Fibroblast of skin of scalp (primary cell): ENCODE measurements around the gene NEUROD6. TPM values are rescaled to one million over a fixed set of nuclear protein-coding genes. Genes with fewer than 3 reads are reported as not detected.

Experiments used
- DNase-seq: peaks from one replicate; pipeline ENCODE4 v3.0.0-alpha.2; 2013
- polyA plus RNA-seq, 2 experiments: library from polyadenylated mRNA; unstranded; fragments of 120-200 nt; gene quantifications; one replicate each; pipeline ENCODE4 v1.2.1, GENCODE V29; 2013; ENCODE audit not compliant: insufficient read length in 2 of 2

Gene NEUROD6
- polyA plus RNA-seq (2013, experiment 1 of 2; ENCODE audit: insufficient read length): not detected
- 0.09 TPM for polyA plus RNA-seq (2013, experiment 2 of 2; ENCODE audit: insufficient read length)

DNA sequence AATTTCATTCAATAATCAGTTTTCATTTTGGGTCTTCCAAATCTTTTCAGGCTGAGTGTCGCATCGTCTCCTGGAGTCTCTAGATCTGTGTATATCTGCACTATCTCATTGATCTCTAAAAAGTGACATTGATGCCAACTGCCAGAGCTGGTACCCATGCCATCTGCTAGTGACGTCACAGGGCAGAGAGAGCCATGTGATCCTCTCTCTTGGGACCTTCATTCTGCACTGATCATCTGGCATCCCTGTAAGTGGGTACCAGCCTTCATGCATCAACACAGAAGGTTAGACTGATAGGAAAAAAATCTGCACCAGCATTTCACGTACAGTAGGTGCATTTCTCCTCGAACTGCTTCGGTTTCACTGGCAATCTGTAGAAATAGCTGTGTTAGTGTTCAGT lies at the start of gene NEUROD6:
NEUROD6 (minus strand) TSS at position 124 of the 400 bp plus-strand sequence. CDS start 1,458 bp downstream, outside the sequence.
- DNase-seq: no peak

- DNase-seq: no peak
Observed at GRCh38 chr7:31384466-31384865, 43.9 kb upstream of the NEUROD6 start.

DNA sequence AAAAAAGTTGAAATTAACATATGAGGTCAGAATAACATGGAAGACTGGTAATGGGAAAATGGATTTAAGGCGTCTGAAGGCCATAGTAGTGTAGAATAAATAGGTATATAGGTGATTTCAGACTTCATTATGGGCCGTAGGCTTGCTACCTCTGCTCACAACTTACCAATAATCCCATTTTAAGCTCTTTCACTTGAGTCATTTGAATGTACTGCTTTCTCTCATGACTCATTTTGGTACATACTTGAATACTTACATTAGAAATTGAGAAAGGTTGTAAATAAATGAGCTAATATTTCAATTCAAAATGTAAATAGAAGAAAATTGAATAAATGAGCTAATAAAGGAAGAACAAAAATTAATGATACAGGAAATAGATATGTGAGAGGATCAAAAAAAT lies 42.2 kb upstream of the NEUROD6 start:
- DNase-seq: no peak

DNA sequence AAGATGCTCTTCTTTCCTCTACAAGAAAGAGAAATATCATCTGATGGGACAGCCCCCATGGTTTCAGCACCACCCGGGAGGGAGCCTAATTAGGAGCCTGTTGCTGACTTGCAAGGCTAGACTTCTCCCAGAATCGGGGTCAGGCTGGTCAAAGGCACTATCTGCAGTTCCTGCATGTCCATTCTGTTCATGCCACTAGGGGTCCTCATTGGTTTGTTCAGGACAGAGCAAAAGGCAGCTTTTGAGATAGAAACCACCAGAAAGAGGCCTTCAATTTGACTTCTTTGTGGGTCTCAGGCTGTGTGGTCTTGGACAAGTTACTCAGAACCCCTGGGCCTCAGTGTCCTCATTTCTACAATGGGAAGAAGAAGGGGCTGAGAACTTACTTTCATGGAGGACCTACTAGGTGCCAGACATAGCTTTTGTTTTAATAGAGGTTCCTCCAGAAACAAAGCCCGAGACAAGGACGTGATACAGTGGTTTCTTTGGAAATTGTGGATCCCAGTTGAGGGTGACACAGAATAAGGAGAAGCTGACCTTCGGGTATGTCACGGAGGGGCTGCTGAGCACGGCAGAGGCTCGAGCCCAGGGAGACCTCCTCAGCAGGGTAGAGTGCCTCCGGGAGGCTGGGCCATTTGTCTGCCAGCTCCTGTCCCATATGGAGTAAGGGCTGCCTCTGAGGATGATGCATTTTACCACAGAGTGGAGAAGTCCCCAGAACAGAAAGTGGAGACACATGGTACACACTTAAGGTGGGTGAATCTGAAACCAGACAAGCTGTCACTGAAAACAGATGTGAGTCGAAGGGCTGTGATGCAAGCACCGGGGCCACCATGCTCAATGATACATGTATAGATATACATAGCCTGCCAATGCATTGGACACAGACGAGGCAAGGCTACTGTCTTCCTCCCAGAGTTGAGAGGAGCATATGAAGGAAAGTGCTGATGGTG lies 33.1 kb upstream of the NEUROD6 start:
- peak; percentile 55 for DNase-seq

GRCh38 chr7:31372231-31372959 lies 31.9 kb upstream of the NEUROD6 start:
- DNase-seq: no peak

DNA sequence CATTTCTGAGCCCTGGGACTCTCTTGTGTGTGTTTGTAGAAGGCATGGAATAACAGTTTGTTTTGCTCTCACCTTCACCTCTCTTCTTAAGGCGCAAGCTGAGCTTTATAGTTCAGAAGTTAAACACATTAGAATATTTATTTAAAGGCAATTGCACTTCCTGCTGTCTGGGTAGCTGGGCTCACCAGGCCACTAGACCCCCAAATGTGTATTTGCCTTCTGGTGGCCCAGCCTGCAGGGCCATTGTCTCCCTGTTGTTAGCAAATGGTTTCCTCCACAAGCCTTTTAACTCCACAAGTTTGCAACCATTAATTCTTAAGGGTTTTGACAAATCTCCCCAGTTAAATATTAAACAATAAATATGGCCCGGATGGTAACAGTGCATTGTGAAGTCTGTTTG lies 31.1 kb upstream of the NEUROD6 start:
- DNase-seq: no peak

- no peak for DNase-seq
Observed at GRCh38 chr7:31370609-31371008, 30.1 kb upstream of the NEUROD6 start.

DNA sequence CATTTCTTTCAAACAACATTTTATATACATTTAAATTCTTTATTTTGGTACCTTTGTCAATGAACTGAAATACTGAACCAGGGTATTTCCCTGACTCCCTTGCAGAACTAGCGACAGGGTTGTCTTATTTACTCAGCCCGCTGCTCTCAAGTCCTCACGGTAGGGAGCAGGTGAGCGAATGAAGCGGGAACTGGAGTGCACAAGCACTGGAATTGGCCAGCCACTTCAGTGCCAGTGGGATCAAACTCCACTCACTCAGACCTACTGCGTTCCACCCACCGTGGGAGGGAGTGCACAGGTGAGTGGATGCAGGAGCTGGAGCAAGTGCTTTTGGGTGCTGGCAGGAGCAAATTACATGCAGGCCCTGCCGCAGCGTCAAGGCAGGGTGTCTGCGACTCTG lies 28.1 kb upstream of the NEUROD6 start:
- DNase-seq: no peak

GRCh38 chr7:31363496-31363895 lies 23.0 kb upstream of the NEUROD6 start:
- DNase-seq: no peak

GRCh38 chr7:31363051-31363450 lies 22.5 kb upstream of the NEUROD6 start:
- DNase-seq: no peak

DNA sequence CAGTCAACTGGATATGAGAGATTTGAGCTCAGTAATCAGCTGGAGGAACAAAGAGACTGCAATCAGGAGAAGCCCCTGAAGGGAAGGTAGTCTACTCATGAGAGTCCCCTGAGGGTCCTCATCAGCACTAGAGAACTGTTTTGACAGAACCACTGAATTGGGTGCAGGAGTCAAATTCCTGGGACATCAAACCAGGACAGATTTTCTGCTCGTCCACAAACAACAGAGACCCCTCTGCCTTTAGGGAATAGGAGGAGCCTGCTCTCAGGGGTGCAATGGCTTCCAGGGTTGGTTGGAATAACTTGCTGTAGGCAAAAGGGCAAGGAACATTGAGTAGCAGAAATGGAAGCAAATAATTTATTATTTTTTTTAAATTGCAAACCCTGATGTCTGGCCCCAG lies 21.9 kb upstream of the NEUROD6 start:
- DNase-seq: no peak

DNA sequence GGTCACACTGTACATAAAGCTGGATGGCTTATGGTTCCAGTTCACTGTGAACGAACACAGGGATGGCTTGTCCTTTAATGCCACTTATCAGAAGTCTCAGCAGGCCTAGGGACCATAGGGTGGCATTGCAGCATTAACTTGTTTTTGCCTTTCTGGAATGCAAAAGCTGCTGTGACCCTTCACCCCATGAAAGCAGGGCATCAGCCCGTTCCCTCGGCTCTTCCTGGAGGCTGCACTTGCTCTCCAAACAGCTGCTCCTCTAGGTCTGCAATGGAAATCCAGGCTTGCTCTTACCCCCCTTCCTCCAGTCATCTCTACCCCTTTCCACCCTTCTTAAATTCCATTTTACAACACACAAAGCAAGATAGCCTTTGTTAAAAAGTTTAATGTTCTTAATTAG lies 17.9 kb upstream of the NEUROD6 start:
- DNase-seq: no peak

- DNase-seq: no peak
Observed at GRCh38 chr7:31345421-31345820, 4.9 kb upstream of the NEUROD6 start.

GRCh38 chr7:31343516-31344305 lies 3.2 kb upstream of the NEUROD6 start:
- no peak for DNase-seq

- no peak for DNase-seq
Observed at GRCh38 chr7:31341141-31341540, 615 bp upstream of the NEUROD6 start.

GRCh38 chr7:31340051-31340450 lies 475 bp downstream of the NEUROD6 start:
- no peak for DNase-seq

GRCh38 chr7:31338706-31339105 lies 1.8 kb downstream of the NEUROD6 start:
- no peak for DNase-seq

GRCh38 chr7:31337002-31337565 lies 3.4 kb downstream of the NEUROD6 start:
- no peak for DNase-seq

DNA sequence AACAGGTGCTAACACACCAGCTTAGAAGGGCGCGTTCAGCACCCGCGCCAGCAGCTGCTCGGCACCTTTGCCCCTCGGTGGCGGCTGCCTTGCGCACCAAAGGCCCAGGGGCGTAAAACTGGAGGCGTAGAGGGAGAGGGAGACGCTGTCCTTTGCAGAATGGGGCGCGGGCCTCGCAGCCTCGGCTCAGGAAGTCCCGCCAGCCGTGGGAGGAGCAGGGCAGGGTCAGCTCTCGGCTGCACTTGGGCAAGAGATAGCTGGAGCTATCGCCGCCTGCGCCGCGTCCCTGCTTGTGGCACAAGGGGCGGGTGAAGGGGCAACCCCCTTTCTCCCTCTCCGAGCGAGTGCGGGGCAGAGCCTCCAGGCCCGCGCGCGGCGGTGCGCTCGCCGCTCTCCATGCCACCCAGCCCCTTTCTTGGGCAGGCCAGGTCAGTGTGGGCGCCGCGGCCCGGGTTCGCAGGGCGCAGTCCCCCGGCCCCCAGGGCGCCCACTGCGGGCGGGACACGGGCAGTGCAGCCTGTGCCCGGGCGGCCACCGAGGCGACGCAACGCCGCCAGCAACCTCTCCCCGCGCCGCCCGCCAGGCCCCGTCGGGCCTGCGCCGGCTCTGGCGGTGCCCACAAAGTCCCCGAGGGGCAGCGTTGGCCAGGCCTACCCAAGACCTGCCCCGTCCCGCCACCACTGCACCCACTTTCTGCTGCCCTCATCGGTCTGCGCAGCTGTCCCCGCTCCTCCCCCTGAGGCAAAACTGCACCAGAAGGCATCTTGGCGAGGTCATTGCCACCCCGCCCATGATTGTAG lies 4.1 kb downstream of the NEUROD6 start:
- DNase-seq: no peak

- no peak for DNase-seq
Observed at GRCh38 chr7:31335884-31336201, 4.7 kb downstream of the NEUROD6 start.

DNA sequence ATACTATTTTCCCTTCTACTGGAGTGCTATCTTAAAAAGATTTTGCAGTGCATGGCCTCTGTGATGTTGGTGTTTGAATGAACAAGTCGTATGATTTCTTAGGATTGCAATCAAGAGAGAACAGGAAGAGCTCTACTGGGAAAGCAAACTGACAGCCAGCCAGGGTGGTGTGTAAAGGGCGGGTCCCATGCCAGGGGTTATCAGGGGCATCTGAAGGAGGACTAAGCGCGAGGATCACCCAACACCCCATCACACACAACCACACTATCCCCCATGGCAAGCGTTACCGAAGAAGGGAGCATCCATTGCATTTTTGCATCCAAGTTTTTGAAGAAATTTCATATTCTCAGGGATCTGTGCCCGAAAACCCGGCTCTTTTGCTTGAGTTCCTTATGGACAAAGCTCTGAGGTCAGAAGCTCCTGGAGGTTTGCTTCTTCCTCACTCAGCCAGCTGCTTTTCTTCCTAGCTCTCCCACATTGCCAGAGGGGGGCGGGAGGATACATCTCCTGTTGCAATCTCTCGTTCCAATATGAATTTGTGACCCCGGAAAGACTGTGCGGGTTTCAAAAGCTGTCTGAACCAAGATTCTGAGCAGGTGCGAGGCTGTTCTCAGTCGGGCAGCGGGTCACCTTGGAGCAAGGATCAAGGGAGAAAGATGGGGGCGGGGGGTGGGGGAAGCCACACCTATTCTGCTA lies 5.2 kb downstream of the NEUROD6 start:
- no peak for DNase-seq
